Caco-2 (cell line): Measurements from ENCODE around the gene CPD. TPM values are rescaled to one million over a fixed set of nuclear protein-coding genes. Genes with fewer than 3 reads are reported as not detected.

Source experiments
- BruUV-seq: library from RNA; stranded (reverse); fragments of 400-500 nt; replicated peaks from 2 replicates; lab custom pipeline; 2021; lab: Mats Ljungman, UMichigan
- CTCF ChIA-PET: fragments of 300-600 bp; sonication (Branson Sonifier 250); formaldehyde crosslinking; loops from one replicate; lab custom pipeline; 2022; ENCODE audit warnings: antibody characterized with exemption; lab: Charles Lee
- POLR2A ChIA-PET: fragments of 300-600 bp; sonication (Branson Sonifier 250); formaldehyde crosslinking; loops from one replicate; lab custom pipeline; 2022; ENCODE audit warnings: antibody characterized with exemption; lab: Charles Lee
- DNase-seq, 2 experiments: peaks; one replicate each; pipeline versions ENCODE4 v3.0.0 to v3.0.0-alpha.2; 2020 to 2022
- H3K27me3 ChIP-seq: replicated peaks from 2 replicates; pipeline ENCODE4 v1.6.0; 2011; ENCODE audit warnings: low read length; ENCODE audit not compliant: control insufficient read depth, insufficient read depth
- H3K36me3 ChIP-seq: 2 replicates; pipeline ENCODE4 v1.5.1; 2011; ENCODE audit warnings: low read length; ENCODE audit not compliant: control insufficient read depth, insufficient read depth
- H3K4me1 ChIP-seq: fragments of 250-450 bp; sonication (Bioruptor Pico); 2 replicates; pipeline ENCODE4 v1.5.1; 2020; ENCODE audit warnings: mild to moderate bottlenecking
- H3K4me3 ChIP-seq: 2 replicates; pipeline ENCODE4 v1.5.1; 2011; ENCODE audit warnings: low read depth, mild to moderate bottlenecking, control low read depth, low read length
- H3K9me3 ChIP-seq: fragments of 250-450 bp; sonication (Bioruptor Pico); 2 replicates; pipeline ENCODE4 v1.5.1; 2020; ENCODE audit warnings: mild to moderate bottlenecking, moderate library complexity
- H3K27ac Mint-ChIP-seq: one replicate; pipeline ENCODE4 v1.8.0; 2022; ENCODE audit warnings: mixed read lengths; ENCODE audit not compliant: unreplicated experiment
- H3K27me3 Mint-ChIP-seq: one replicate; pipeline ENCODE4 v1.8.0; 2022; ENCODE audit warnings: mixed read lengths; ENCODE audit not compliant: insufficient read depth, unreplicated experiment
- H3K36me3 Mint-ChIP-seq: one replicate; pipeline ENCODE4 v1.8.0; 2022; ENCODE audit warnings: mild to moderate bottlenecking, mixed read lengths; ENCODE audit not compliant: insufficient read depth, unreplicated experiment
- H3K4me1 Mint-ChIP-seq: one replicate; pipeline ENCODE4 v1.8.0; 2022; ENCODE audit warnings: low read depth, mixed read lengths; ENCODE audit not compliant: unreplicated experiment
- H3K4me3 Mint-ChIP-seq: one replicate; pipeline ENCODE4 v1.8.0; 2022; ENCODE audit warnings: mild to moderate bottlenecking, moderate library complexity, mixed read lengths; ENCODE audit not compliant: unreplicated experiment
- H3K9me3 Mint-ChIP-seq: one replicate; pipeline ENCODE4 v1.8.0; 2022; ENCODE audit warnings: mixed read lengths; ENCODE audit not compliant: unreplicated experiment
- CTCF ChIP-seq, 2 experiments: fragments of 200-600 bp in 1 of 2; IDR thresholded peaks; 1 replicate in 1 of 2; 2 replicates in 1 of 2; pipeline versions ENCODE4 v1.5.1 to v1.8.0; 2011 to 2022; ENCODE audit warnings: antibody characterized with exemption in 1 of 2, control low read depth in 1 of 2, inconsistent platforms in 1 of 2, low read depth in 1 of 2, low read length in 1 of 2, mild to moderate bottlenecking in 1 of 2, moderate library complexity in 1 of 2; ENCODE audit not compliant: insufficient read depth in 1 of 2, severe bottlenecking in 1 of 2, unreplicated experiment in 1 of 2
- intact Hi-C: fragments of 100-400 bp; cut with micrococcal nuclease; formaldehyde crosslinking; loops from one replicate; pipeline ENCODE4 v1.10.0; 2022; ENCODE audit not compliant: unreplicated experiment
- total RNA-seq: library from RNA; stranded (reverse); gene quantifications from 2 replicates; pipeline ENCODE4 v1.2.3, GENCODE V29; 2022

The CPD gene
- total RNA-seq, 1 experiment from 2014 or later, result 127 TPM

- H3K27ac Mint-ChIP-seq, result no peak overlapping the region
- no peak for DNase-seq
- POLR2A ChIA-PET, result interaction anchor here (0.6 to 0.9 kb wide), 2 partner anchors 9 to 13 kb away, joined by 6 to 11 read pairs; no protein-coding TSS in a partner anchor
- H3K4me3 Mint-ChIP-seq, result no peak overlapping the region
- no TSS peak for BruUV-seq
- H3K36me3 Mint-ChIP-seq, result peaks cover 19% of the 10 kb centered on the region
- no peaks in the 10 kb centered on the region for H3K27me3 ChIP-seq
- H3K4me1 Mint-ChIP-seq, result peaks cover 28% of the 10 kb centered on the region
- H3K36me3 ChIP-seq, result no peaks in the 10 kb centered on the region; the same call in 1 of the 2 replicates
- no peak overlapping the region for H3K4me3 ChIP-seq
- H3K4me1 ChIP-seq, result peaks cover 50% of the 10 kb centered on the region
- TF ChIP-seq CTCF (IDR thresholded peaks at IDR 0.05; ENCODE audit: insufficient read depth in 1 of 2, low read depth in 1 of 2, low read length in 1 of 2, severe bottlenecking in 1 of 2, unreplicated experiment in 1 of 2), result no peak
- intact Hi-C loops, result no loop called here
- H3K27me3 Mint-ChIP-seq, result no peaks in the 10 kb centered on the region
- CTCF ChIA-PET, result interaction anchor here (0.6 to 0.7 kb wide), 2 partner anchors 12 to 45 kb away, joined by 4 read pairs; no protein-coding TSS in a partner anchor
- 0 out of 2 replicates have a peak, but pooled peaks cover 4% of the 10 kb centered on the region for H3K9me3 ChIP-seq
- H3K9me3 Mint-ChIP-seq, result no peaks in the 10 kb centered on the region
Measured at GRCh38 chr17:30393491-30393890, 14.8 kb downstream of the CPD start.

- CTCF ChIA-PET, result interaction anchor here (0.6 to 1.1 kb wide), 4 partner anchors 11 to 50 kb away, joined by 3 to 4 read pairs (median 4); no protein-coding TSS in a partner anchor
- Mint-ChIP-seq H3K36me3 (peaks cover 19% of the 10 kb centered on the region), H3K27me3 (no peaks in the 10 kb centered on the region), H3K4me1 (peaks cover 28% of the 10 kb centered on the region), H3K9me3 (no peaks in the 10 kb centered on the region), H3K27ac (peak overlapping the region; percentile 4), H3K4me3 (peak overlapping the region; percentile 28)
- peak in 1 of 2 experiments; percentile 24 for DNase-seq
- Histone ChIP-seq H3K4me1 (peaks cover 54% of the 10 kb centered on the region), H3K36me3 (no peaks in the 10 kb centered on the region; the same call in 1 of the 2 replicates), H3K27me3 (no peaks in the 10 kb centered on the region), H3K4me3 (no peak overlapping the region), H3K9me3 (0 out of 2 replicates have a peak, but pooled peaks cover 4% of the 10 kb centered on the region)
- POLR2A ChIA-PET, result interaction anchor here (0.6 to 0.9 kb wide), 2 partner anchors 10 to 14 kb away, joined by 6 to 11 read pairs; no protein-coding TSS in a partner anchor
- intact Hi-C loops, result no loop called here
- no peak for TF ChIP-seq CTCF (IDR thresholded peaks at IDR 0.05; ENCODE audit: insufficient read depth in 1 of 2, low read depth in 1 of 2, low read length in 1 of 2, severe bottlenecking in 1 of 2, unreplicated experiment in 1 of 2)
- BruUV-seq, result no TSS peak
Measured at GRCh38 chr17:30393911-30394867, 15.5 kb downstream of the CPD start.

- Histone ChIP-seq H3K4me1 (peaks cover 54% of the 10 kb centered on the region), H3K27me3 (no peaks in the 10 kb centered on the region), H3K9me3 (0 out of 2 replicates have a peak, but pooled peaks cover 4% of the 10 kb centered on the region), H3K4me3 (no peak overlapping the region), H3K36me3 (no peaks in the 10 kb centered on the region; the same call in 1 of the 2 replicates)
- Mint-ChIP-seq H3K4me3 (peak overlapping the region; percentile 9), H3K27me3 (no peaks in the 10 kb centered on the region), H3K36me3 (peaks cover 9% of the 10 kb centered on the region), H3K4me1 (peaks cover 28% of the 10 kb centered on the region), H3K27ac (peak overlapping the region; percentile 34), H3K9me3 (no peaks in the 10 kb centered on the region)
- TF ChIP-seq CTCF (IDR thresholded peaks at IDR 0.05; ENCODE audit: insufficient read depth in 1 of 2, low read depth in 1 of 2, low read length in 1 of 2, severe bottlenecking in 1 of 2, unreplicated experiment in 1 of 2), result no peak
- intact Hi-C loops, result no loop called here
- POLR2A ChIA-PET, result interaction anchor here (0.6 kb wide), 2 partner anchors 18 kb away, joined by 3 read pairs; no protein-coding TSS in a partner anchor
- DNase-seq, result no peak
- BruUV-seq, result no TSS peak
- CTCF ChIA-PET, result interaction anchor here (0.5 to 1.3 kb wide), 3 partner anchors 51 to 263 kb away, joined by 3 to 5 read pairs (median 3); no protein-coding TSS in a partner anchor
Measured at GRCh38 chr17:30395398-30396022, 16.8 kb downstream of the CPD start.
